GM19397 (cell line): ENCODE data around the gene IL17RC.
A peak's percentile ranks its signal among the peaks of the same experiment; 100 is the strongest.
"Not testable (repeated sequence)": the region's sequence is repeated elsewhere in the genome, so short reads cannot be mapped to it uniquely, and the experiment has no call there.

Experiments used
- ATAC-seq: cut with Tn5 transposase; IDR thresholded peaks from one replicate; pipeline ENCODE4 v1.9.1; 2021; ENCODE audit warnings: mild to moderate bottlenecking, moderate library complexity; ENCODE audit not compliant: unreplicated experiment

Gene IL17RC, protein sequence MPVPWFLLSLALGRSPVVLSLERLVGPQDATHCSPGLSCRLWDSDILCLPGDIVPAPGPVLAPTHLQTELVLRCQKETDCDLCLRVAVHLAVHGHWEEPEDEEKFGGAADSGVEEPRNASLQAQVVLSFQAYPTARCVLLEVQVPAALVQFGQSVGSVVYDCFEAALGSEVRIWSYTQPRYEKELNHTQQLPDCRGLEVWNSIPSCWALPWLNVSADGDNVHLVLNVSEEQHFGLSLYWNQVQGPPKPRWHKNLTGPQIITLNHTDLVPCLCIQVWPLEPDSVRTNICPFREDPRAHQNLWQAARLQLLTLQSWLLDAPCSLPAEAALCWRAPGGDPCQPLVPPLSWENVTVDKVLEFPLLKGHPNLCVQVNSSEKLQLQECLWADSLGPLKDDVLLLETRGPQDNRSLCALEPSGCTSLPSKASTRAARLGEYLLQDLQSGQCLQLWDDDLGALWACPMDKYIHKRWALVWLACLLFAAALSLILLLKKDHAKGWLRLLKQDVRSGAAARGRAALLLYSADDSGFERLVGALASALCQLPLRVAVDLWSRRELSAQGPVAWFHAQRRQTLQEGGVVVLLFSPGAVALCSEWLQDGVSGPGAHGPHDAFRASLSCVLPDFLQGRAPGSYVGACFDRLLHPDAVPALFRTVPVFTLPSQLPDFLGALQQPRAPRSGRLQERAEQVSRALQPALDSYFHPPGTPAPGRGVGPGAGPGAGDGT

DNA sequence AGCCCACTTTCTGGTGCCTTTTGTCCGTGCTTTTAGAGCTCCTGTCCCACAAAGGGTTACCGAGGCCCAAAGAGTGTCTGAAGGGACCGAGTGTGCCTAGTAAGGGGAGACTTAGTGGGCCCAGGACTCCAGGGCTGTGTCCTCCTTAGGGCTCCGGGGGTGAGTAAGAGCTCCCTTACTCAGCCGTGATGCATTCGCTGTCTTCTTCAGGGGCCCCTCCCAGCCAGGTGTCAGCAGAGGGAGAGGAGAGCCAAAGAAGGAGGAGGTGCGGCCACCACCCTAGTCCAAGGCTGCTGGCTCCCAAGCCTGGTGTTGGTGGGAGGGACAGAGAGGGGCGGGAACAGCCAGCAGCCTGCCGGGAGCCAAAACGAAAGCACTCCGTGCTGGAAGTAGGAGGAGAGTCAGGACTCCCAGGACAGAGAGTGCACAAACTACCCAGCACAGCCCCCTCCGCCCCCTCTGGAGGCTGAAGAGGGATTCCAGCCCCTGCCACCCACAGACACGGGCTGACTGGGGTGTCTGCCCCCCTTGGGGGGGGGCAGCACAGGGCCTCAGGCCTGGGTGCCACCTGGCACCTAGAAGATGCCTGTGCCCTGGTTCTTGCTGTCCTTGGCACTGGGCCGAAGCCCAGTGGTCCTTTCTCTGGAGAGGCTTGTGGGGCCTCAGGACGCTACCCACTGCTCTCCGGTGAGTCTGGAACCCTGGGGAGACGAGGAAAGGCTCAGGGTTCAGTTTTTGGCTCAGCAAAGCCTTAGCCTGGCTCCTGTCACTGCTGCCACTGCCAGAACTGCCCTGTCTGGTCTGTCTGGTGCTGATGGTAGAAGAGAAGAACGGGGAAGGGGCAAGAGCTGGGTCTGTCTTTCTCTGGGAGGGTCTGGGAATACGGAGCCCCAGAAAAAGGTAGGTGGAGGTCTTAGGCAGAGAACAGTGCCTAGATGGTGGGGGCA is at the start of gene IL17RC:
TSS of gene IL17RC (plus strand) at position 365 of the 947 bp plus-strand sequence. CDS start at position 583, 218 bp downstream.
- ATAC-seq: no peak

GRCh38 chr3:9867106-9867505 is 49.8 kb upstream of the IL17RC start:
- no peak for ATAC-seq

DNA sequence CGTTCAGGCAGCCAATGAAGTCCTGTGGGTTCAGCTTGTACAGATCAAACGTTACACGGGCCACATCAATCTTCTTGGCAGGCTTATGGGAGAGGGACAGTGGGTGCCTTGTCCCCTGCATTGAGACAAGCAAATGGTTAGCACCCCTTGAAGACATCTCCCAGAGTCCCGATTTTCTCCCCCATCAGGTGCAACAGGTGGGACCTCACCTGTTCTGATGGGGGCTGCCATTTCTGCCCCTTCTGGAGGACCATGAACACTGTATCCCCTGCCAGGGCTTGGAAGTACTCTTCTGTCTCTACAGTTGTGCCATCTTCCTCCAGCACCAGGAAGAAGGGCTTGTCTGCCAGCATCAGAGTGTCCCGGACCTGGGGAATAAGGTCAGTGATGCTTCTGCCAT is 46.9 kb upstream of the IL17RC start:
- no peak for ATAC-seq

DNA sequence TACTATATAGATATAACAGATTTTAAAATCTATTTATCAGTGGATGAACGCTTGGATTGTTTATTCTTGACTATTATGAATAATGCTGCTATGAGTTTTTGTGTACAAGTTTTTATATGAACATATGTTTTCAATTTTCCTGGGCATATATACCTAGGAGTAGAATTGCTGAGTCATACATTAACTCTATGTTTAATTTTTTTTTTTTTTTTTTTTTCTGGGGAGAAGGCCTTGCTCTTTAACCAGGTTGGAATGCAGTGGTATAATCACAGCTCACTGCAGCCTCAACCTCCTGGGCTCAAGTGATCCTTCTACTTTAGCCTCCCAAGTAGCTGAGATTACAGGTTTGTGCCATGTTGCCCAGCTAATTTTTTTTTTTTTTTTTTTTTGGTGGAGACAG is 45.9 kb upstream of the IL17RC start:
- no peak for ATAC-seq

- not testable (repeated sequence) for ATAC-seq
Measured at GRCh38 chr3:9872067-9872466, 44.8 kb upstream of the IL17RC start.

DNA sequence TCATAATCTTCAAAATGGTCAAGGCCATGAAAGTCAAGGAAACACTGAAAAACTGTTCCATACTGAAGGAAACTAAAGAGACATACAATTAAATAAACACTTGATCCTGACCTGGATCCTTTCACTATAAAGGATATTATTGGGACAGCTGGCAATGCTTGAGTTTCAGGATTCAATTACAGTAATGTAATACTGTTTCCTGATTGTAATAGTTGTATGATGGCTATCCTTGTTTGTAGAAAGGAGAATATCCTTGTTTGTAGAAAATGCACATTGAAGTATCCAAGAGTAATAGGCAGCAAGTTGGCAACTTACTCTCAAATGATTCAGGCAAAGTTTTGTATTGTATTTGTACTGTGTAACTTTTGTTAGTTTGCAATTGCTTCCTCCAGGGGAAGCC is 41.5 kb upstream of the IL17RC start:
- no peak for ATAC-seq

DNA sequence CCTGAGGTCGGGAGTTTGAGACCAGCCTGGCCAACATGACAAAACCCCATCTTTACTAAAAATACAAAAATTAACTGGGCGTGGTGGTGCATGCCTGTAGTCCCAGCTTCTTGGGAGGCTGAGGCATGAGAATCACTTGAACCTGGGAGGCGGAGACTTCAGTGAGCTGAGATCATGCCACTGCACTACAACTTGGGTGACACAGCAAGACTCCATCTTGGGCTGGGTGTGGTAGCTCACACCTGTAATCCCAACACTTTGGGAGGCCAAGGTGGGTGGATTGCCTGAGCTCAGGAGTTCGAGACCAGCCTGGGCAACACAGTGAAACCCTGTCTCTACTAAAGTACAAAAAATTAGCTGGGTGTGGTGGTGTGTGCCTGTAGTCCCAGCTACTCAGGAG is 40.6 kb upstream of the IL17RC start:
- ATAC-seq: not testable (repeated sequence)

DNA sequence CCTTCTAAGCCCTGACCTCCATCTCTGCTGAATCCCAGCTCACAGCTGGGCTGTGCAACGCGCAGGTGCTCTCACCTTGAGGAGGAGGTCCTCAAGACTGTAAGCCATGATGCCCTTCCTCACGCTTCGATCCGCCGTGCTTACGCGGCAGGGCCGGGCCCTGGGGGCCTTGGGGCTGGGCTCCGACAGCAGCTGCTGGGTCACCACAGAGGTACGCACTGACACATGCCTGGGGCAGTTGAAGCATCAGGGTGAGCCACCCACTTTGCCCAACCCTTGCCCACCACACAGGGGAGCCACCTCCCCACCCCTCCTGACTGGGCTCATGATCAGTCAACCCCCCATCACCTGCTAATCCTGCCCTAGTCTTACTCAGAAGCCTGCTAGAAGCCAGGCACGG is 39.9 kb upstream of the IL17RC start:
- no peak for ATAC-seq

GRCh38 chr3:9878700-9879099 is 38.2 kb upstream of the IL17RC start:
- ATAC-seq: no peak

DNA sequence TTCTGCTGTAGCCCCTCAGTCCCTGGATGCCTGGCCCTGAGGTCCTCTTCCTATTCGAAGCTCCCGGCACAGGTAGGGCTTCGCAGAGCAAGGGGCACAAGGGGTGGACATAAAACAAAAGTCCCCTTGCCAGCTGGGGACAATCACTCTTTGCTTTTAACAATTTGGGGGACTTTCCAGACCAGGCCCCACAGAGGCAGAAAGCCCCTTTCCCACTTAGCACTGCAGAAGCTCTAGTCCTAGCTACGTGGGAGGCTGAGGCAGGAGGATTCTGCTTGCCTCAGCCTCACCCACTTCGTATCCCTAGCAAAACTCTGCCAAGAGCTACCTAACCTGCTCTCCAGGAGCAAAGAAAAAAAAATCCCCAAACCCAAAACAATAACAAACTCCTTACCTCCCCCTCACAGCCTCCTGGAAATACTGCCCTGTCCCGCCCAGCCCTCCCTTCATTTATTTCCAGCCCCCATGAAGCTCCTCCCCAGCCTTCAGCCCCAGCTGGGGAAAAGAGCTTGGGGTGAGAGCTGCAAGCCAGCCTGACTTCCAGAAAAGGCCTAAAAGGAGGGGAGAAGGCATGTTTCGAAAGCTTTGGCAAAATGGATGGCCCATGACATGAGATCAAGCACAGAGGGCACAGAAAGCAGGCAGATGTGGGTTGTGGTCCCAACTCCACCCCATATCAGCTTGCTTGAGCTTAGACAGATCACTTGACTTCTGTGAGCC is 36.9 kb upstream of the IL17RC start, which contains the start of gene CIDEC:
TSS of gene CIDEC (minus strand) at position 424 of the 720 bp plus-strand sequence. CDS start 1,767 bp downstream, outside the sequence.
- no peak for ATAC-seq

- ATAC-seq: no peak
Measured at GRCh38 chr3:9881441-9881840, 35.5 kb upstream of the IL17RC start.

- no peak for ATAC-seq
Measured at GRCh38 chr3:9883706-9884554, 33.0 kb upstream of the IL17RC start.

- no peak for ATAC-seq
Measured at GRCh38 chr3:9884555-9885165, 32.2 kb upstream of the IL17RC start.

GRCh38 chr3:9886328-9886727 is 30.6 kb upstream of the IL17RC start:
- ATAC-seq: no peak

DNA sequence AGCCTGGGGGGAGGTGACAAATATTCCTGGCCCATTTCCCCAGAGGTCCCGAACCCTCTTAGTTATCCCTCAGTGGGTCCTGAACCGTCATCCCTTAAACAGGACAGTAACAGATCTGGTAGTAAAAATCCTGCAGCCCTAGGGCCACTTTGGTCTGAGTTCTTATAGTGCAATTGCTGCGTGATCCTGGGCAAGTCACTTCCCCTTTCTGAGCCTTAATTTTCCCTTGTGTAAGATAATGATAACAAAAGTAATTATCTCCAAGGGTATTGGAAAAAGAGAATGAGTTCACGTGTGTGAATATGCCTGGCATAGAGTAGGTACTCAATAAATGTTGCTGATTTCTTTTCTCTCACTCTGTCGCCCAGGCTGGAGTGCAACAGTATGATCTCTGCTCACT is 29.4 kb upstream of the IL17RC start:
- ATAC-seq: no peak

GRCh38 chr3:9888540-9888939 is 28.4 kb upstream of the IL17RC start:
- no peak for ATAC-seq

DNA sequence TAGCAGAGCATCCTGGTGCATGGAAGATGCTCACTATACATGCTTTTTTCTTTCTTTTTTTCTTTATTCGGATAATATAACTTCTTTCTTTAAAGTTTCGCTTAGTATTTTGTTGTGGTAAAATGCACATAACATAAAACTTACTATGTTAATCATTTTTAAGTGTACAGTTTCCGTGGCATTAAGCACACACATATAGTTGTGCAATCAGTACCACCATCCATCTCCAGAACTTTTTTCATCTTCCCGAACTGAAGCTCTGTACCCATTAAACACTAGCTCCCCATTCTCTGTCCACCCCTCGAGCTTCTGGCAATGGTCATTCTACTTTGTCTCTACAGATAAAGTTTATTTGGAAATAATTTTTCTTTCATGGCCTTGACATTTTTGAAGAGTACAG is 27.5 kb upstream of the IL17RC start:
- ATAC-seq: no peak

DNA sequence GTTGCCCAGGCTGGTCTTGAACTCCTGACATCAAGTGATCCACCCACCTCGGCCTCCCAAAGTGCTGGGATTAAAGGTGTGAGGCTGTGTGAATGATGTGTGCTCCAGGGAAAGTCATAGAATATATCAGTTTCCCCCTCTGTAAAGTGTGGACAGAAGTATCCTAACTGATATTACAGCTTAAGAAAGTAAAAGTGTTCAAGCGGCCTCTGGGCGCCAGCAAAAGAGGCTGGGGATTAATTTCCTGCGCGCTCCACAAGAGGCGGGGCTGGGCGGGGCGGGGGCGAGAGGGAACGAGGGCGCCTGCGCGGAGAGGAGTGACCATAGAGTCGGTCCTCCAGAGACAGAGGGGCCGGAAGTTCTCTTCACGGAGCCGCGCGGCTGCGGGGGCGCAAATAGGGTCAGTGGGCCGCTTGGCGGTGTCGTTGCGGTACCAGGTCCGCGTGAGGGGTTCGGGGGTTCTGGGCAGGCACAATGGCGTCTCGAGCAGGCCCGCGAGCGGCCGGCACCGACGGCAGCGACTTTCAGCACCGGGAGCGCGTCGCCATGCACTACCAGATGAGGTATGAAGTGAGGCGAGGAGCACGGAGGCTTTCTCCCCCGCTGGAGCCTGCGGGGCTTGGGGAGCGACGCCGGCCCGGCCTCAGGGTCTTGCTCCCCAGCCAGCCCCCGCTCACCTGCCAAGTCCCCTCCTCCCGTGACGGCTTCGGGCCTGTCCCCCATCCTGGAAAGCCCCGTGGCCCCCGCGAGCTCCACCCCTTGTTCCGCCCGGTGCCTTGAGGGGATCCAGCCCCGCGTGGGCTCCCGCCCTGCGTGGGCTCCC is 26.4 kb upstream of the IL17RC start, which contains the start of gene JAGN1:
TSS of gene JAGN1 (plus strand) at position 362 of the 823 bp plus-strand sequence. CDS start at position 475, 113 bp downstream.
- peak; percentile 81 for ATAC-seq
